ENCODE measurements around the gene SMAD3.

GRCh38 chr15:67105065-67105951 is 39.9 kb downstream of the SMAD3 start:
- TF ChIP-seq CTCF (IDR thresholded peaks at IDR 0.05) (peak in 1 of 2 donors; percentile 28), POLR2AphosphoS5 (IDR thresholded peaks at IDR 0.05) (peak in 2 of 3 donors; percentile 23 to 24), POLR2A (IDR thresholded peaks at IDR 0.05) (no peak), EP300 (IDR thresholded peaks at IDR 0.05) (no peak)

Measured in suprapubic skin (tissue), 4 donors.